ENCODE results near the gene KNSTRN.

The KNSTRN gene

DNA sequence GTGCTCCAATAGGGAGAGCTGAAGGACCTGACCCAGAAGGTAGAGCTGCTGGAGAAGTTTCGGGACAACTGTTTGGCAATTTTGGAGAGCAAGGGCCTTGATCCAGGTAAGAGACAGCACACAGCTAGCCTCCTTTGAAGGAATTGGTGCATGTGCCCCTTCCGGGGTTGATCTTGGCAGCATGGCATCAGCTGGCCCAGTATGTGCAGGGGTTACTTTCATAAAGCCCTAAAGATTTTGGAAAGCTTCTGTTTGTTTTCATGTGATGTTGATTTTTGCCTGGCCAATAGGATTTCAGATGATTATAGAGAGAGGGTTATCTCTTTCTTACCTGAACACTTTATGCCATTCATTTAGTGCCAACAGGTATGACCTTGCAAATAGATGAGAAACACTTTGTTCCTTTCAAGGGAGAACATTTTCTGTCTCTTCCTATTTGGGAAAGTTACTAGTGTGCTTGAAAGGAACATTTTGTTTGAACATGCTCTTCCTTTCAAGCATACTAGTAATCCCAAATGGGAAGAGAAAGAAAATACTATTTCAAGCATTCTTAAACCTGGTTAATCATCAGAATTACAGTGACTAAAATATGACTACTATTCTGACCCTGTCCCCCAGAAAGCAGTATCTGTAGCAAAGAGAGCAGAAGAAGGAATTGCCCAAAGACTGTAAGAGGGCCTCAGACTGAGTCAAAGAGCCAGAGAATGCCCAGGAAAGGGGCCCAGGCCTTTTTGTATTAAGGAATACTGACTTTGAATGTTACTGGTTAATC is 7.5 kb downstream of the KNSTRN start:
- TF ChIP-seq, protein P1, sequence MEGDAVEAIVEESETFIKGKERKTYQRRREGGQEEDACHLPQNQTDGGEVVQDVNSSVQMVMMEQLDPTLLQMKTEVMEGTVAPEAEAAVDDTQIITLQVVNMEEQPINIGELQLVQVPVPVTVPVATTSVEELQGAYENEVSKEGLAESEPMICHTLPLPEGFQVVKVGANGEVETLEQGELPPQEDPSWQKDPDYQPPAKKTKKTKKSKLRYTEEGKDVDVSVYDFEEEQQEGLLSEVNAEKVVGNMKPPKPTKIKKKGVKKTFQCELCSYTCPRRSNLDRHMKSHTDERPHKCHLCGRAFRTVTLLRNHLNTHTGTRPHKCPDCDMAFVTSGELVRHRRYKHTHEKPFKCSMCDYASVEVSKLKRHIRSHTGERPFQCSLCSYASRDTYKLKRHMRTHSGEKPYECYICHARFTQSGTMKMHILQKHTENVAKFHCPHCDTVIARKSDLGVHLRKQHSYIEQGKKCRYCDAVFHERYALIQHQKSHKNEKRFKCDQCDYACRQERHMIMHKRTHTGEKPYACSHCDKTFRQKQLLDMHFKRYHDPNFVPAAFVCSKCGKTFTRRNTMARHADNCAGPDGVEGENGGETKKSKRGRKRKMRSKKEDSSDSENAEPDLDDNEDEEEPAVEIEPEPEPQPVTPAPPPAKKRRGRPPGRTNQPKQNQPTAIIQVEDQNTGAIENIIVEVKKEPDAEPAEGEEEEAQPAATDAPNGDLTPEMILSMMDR (IDR thresholded peaks at IDR 0.05), result no peak
- TF ChIP-seq ZFX (IDR thresholded peaks at IDR 0.05; ENCODE audit: borderline replicate concordance), result no peak
- H3K27ac ChIP-seq, result peak overlapping the region; percentile 46

DNA sequence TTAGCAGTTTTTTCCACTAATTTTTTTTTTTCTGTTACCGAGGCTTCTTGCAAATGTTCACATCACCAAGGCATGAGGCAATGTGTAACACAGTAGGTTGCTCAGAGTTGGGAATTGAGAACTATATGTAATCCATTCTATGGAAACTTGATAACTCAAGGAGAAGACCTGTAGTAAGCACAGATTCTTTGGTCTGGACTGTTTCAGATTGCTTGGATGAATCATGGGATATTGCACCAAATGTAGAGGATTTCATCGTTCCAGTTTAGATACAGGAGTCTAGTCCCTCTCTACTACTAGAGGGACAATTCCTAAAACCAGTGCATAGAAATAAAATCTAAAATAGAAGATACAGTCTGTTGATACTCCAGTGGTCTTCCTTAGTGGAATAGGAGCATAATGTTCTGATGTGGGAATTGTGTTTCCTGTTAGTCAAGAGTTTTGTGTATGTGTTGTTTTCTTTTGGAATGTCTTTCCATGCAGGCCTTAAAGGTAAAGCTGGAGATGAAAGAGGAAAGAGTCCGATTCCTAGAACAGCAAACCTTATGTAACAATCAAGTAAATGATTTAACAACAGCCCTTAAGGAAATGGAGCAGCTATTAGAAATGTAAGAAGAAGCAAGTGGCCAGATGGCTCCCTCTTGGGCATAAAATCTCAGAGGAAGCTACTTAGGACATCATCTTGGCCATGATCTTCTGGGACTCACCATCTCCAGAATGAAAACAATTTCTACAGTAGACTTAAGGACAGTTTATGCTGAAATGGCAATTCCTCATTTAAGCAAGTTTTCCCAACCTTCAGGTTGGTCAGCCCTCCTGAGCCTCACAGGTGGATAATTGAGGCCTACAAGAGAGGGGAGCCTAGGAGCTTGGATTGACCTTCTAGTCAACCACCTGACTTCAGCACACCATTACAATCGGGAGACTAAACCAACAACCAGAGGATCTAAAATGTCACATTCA is 10.7 kb downstream of the KNSTRN start:
- no peak for TF ChIP-seq ZFX (IDR thresholded peaks at IDR 0.05; ENCODE audit: borderline replicate concordance)
- TF ChIP-seq, protein P1 (IDR thresholded peaks at IDR 0.05), result no peak
- no peak overlapping the region for H3K27ac ChIP-seq

DNA sequence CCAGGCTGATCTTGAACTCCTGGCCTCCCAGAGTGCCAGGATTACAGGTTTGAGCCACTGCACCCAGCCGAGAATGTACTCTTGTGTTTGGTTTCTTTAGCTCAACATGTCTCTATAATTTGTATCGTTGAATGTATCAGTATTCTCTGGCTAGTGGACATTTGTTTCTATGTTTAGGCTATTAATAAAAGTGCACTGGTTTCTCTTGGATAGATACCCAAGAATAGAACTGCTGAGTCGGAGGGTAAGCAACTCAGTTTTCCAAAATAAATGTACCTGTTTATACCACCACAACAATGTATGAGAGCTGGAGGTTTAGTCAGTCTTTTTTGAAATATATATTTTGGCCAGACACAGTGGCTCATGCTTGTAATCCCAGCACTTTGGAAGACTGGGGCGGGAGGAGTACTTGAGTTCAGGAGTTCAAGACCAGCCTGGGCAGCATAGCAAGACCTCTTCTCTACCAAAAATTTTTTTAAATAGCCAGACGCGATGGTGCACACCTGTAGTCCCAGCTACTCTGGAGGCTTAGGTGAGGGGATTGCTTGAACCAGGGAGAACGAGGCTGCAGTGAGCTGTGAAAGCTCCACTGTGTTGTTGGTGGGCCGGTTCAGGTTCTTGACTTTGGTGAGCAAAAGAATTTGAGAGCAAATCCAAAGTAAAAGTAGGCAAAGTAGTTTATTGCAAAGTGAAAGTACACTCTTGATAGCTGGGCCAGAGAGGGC is 15.3 kb downstream of the KNSTRN start:
- TF ChIP-seq, protein P1 (IDR thresholded peaks at IDR 0.05), result no peak
- no peak for TF ChIP-seq ZFX (IDR thresholded peaks at IDR 0.05; ENCODE audit: borderline replicate concordance)
- H3K27ac ChIP-seq, result no peak overlapping the region

DNA sequence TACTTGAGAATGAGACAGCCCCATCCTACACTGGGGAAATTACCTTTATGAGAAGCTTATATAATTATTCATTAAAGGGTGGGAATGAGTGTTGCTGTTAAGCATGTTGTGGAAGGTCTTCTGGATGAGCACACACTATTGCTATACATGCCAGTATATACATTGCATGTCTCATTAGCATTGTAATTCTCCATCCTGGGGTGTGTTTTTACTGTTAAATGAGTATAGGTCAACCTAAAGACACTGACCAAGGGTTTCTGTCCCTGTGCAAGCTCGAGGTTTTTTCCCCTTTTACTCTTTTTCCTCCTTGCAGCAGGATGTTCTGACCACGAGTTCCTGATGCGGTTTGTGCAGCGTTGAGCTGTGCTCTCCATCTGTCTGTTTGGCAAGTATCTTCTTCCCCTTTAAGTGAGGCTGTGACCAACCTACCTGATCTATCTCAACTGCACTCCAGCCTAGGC is 15.9 kb downstream of the KNSTRN start:
- H3K27ac ChIP-seq, result no peak overlapping the region
- no peak for TF ChIP-seq ZFX (IDR thresholded peaks at IDR 0.05; ENCODE audit: borderline replicate concordance)
- TF ChIP-seq, protein P1 (IDR thresholded peaks at IDR 0.05), result no peak

DNA sequence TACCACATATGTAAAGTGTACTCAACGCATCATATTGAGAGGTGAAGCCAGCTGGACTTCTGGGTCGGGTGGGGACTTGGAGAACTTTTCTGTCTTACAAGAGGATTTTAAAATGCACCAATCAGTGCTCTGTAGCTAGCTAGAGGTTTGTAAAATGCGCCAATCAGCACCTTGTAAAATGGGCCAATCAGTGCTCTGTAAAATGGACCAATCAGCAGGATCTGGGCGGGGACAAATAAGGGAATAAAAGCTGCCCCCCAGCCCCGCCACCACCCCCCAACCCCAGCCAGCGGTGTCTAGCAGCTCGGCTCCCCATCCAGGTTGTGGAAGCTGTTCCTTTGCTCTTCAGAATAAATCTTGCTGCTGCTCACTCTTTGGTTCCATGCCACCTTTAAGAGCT is 16.8 kb downstream of the KNSTRN start:
- no peak overlapping the region for H3K27ac ChIP-seq
- TF ChIP-seq, protein P1 (IDR thresholded peaks at IDR 0.05), result no peak
- no peak for TF ChIP-seq ZFX (IDR thresholded peaks at IDR 0.05; ENCODE audit: borderline replicate concordance)

DNA sequence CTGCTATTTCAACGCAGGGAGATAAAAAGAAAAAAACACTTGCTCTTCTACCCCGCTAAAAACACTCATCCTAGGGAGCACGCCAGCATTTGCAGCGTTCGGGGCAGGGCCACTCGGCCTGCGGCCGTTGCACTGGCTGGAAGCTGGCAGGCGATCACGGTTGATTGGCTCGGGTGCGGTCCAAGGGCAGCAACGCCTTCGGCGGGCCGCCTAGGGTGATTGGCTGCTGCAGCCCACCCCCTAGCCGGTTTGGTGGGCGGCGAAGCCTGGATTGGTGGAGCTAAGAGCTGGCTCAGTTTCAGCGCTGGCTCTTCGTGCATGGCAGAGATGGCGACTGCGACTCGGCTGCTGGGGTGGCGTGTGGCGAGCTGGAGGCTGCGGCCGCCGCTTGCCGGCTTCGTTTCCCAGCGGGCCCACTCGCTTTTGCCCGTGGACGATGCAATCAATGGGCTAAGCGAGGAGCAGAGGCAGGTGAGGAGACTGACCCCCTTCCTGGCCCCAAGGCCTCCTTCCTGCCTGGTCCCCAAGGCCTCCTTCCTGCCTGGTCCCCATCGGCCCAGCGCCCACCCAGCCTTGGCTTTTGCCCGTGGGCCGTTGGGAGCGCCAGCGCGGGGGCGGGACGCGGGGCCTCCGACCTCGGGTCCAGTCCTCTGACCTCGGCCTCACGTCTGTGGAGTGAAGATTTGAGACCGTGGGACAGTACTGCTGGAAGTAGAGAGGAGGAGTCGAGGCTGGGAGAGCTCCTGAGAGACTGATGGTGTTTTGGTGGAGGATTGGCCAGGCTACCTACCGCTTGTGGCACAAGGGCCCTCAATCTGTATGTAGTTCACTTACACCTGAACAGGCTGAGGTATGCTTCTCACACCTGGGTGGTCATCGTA is 23.2 kb downstream of the KNSTRN start, which contains the start of gene IVD:
TSS of gene IVD (plus strand) at position 295 of the 881 bp plus-strand sequence. CDS start at position 328, 33 bp downstream.
- peak within 1 kb of the TSS; percentile 80 for H3K27ac ChIP-seq
- TF ChIP-seq, protein P1 (IDR thresholded peaks at IDR 0.05), result no peak
- no peak for TF ChIP-seq ZFX (IDR thresholded peaks at IDR 0.05; ENCODE audit: borderline replicate concordance)
